ENCODE data around the gene MYBBP1A.

MYBBP1A gene

DNA sequence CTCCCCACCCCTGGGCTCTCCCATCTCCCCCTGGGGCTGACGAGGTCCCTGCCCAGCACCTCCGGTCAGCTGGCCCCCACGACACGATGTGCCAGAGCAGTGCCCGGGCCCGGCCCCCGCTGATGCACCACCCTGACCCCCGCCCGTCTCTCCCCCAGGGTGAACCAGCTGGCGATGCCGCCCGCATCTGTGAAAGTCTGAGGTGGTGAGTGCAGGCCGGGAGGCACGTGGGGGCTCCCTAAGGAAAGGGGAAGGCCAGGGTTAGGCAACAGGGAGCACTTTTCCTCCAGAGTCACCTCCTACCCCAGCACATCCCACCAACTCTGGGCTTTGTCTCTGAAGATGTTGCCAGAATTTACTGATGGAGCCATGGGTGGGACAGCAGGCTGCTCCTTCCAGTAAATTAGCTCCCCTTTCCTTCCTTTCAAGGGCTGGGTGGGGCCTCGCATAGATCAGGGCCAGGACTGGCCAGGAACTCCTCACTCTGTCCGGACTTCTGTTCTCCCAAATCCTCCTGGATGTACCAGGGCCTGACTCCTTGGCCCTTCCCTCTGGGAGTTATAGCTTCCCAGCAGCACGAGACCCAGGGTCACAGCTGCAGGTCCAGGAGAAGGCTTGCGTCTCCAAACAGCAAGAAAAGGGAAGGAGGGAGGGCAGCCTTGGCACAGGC lies 18.3 kb downstream of the MYBBP1A start:
- no peak for DNase-seq (ENCODE audit: low spot score)

DNA sequence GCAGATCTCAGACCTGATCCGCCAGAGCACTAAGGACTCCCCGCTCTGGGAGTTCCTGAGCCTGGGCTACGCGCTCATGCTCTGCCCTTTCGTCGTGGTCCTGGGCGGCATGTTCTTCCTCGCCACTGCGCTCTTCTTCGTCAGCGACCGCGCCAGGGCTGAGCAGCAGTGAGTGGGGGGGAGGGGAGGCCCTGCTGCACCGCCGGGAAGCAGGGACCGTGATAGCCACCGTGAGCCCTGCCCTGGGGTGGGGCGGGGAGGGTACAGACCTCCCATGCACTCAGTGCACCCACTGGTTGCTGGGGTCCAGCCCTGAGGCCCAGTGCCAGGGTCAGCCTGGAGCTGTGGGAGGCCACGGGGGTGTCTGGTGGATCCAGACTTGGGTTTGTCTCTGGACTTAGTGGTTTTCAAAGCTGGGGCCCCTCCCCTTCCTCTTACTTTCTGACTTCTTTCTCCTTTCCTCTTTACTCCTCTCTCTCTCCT lies 18.9 kb downstream of the MYBBP1A start:
- DNase-seq (ENCODE audit: low spot score) = no peak

DNA sequence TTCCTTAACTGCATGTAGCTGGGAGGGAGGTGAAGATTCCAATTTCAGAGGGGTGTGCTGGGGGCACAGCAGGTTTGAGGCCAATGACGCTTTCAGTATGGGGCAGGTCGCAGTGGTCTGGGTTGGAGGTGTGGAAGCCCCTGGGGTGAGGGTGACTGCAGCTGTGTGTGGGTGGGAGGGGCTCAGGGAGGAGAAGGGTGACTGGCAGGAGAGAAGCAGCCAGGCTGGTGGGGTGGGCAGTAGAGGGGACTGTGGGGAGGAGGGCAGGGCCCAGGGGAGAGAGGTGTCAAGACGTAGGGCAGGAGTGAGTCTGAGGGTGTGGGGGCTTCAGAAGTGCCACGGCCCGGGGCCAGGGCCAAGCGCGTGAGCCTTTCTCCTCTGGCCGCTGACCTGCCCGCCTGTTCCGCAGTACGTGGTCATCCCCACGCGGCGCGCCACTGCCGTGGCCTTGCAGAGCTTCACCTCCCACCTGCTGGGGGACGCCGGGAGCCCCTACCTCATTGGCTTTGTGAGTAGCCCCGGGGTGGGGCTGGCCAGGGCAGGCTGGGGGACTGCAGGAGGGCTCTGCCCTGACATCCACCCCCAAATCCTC lies 19.4 kb downstream of the MYBBP1A start:
- DNase-seq (ENCODE audit: low spot score) = no peak

DNA sequence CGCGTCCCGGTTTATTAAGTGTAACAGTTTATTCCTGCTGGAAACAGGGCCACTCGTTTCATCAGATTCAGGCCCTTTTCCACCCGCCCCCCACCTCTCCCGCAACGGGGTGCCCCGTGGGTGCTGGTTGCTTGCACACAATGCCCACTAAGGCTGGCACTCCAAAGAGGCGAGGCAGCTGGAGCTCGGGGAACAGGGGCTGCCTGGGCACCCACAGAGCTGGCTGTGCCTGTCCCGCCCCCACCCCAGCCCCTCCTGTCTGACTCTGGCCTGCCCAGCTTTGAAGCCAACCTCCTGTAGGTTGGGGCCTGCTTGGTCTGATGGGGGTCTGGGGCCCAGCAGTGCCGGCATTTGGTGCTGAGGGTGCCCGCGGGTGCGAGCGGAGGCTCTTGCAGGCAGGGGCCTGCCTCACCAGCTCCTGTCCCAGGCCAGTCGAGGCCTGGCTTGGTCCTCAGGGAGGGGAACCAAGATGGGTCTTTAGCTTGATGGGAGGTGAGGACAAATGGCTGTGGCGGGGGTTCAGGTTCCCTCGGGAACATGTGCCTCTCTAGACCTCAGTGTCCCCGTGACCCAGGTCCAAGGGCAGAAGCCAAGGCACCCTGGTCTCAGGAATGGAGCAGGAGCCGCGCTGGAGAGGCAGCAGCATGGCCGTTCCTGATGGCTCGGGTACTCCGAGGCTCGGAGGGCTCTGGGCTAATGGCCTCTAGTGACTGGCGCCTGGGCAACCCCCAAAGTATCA lies 20.1 kb downstream of the MYBBP1A start:
- DNase-seq (ENCODE audit: low spot score) = no peak

DNA sequence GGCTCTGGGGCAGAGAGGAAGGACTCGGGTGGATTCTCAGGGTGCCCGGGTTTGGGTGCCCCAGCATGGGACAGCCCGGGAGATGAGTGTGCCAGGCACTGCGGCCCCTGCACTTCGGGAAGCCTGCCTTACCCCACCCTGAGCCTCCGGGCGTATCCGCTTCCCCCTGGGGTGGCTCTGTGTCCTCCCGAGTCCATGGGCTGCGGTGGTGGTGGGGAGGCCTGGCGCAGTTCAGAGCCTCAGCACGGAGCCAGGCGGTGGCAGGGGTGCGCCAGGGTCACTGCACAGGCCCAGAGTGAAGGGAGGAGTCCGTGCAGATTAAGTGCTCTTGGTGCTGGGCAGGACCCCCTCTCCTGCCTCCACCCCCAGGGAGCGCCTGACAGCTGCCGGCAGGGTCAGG lies 20.7 kb downstream of the MYBBP1A start:
- DNase-seq (ENCODE audit: low spot score) = no peak

DNA sequence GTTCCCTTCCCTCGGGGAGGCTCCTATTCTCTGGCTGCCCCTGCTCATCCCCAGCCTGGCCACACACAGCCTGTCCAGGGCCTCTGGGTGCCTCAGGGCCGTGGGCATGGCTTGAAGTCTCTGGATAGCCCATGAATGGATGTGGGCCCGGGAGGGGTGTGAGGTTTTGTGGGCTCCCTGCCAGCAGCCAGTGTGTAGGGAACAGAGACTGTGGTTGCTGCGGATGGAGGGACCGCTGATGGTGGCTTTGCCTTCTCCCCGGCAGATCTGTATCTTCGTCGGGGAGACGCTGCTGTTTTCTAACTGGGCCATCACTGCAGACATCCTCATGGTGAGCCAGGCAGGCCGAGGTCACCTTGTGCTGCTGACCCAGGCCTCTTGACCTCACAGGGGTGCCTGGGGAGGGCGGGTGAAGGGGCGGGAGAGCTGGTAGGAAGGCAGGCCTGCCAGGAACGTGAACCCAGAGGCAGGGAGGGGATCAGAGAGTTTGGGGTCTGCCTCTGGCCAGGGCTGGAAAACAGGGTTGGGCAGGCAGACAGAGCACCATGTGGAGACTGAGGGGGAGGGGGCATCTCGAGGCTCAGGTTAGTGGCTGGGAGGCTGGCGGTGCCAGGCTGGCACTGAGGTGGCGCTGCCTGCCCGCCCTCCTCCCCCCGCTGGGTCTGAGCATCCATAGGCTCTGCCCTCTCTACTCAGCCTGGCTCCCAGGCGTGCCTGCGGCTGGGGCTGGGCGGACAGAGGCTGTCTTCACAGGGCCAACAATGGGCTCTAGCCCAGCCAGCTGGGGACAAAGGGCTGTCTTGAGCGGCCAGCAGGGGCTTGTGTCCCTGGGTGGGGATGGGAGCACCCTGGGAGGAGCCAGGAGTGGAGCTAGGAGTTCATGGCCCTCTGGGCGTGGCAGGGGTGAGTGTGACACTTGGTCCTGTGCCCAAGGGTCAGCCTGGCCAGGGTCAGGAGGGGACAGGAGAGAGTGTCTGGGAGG lies 21.4 kb downstream of the MYBBP1A start:
- DNase-seq (ENCODE audit: low spot score) = no peak

DNA sequence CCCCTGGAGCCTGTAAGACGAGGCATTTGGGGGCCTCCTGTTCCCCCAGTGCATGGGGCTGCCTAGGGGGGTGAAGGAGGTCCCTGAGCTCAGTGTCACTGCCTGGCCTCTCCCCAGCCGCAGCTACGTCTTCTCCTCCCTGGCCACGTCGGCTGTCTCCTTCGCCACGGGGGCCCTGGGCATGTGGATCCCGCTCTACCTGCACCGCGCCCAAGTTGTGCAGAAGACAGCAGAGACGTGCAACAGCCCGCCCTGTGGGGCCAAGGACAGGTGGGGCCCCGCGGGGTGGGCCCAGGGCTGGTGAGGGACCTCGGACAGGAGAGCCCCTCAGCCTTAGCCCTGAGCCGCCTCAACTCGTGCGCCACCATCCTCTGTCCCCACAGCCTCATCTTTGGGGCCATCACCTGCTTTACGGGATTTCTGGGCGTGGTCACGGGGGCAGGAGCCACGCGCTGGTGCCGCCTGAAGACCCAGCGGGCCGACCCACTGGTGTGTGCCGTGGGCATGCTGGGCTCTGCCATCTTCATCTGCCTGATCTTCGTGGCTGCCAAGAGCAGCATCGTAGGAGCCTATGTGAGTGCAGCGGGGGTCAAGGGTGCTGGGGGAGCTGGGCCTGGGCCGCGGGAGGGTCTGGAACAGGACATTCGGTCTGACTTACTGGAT lies 22.2 kb downstream of the MYBBP1A start:
- no peak for DNase-seq (ENCODE audit: low spot score)

DNA sequence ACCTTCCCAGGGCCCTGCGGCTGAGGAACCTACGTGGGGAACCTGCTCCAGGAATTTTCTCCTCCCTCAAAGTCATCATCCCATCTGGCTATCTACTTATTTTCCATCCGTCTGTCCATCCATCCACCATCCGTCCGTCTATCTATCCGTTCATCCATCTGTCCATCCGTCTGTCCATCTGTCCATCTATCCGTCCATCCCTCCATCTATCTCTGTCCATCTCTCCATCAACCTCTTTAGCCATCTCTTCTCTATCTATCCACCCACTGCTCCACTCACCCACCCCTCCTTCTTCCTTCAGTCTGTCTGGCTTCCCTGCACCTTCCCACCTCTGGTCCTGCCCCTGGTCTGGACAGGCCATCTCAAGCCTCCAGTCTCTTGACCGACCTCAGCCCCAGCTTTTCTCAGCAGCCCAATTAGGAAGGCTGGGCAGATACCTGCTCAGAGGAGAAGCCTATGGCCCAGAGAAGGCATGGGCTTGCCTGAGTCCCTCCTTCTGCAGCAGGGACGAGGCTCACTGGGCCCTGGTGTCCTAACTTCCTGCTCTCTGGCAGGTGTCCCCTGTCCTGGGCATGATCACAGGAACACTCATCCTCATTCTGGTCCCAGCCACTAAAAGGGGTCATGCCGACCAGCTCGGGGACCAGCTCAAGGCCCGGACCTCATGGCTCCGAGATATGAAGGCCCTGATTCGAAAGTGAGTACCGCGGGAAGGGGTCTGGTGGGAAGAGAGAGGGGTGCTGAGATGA lies 23.0 kb downstream of the MYBBP1A start:
- no peak for DNase-seq (ENCODE audit: low spot score)

DNA sequence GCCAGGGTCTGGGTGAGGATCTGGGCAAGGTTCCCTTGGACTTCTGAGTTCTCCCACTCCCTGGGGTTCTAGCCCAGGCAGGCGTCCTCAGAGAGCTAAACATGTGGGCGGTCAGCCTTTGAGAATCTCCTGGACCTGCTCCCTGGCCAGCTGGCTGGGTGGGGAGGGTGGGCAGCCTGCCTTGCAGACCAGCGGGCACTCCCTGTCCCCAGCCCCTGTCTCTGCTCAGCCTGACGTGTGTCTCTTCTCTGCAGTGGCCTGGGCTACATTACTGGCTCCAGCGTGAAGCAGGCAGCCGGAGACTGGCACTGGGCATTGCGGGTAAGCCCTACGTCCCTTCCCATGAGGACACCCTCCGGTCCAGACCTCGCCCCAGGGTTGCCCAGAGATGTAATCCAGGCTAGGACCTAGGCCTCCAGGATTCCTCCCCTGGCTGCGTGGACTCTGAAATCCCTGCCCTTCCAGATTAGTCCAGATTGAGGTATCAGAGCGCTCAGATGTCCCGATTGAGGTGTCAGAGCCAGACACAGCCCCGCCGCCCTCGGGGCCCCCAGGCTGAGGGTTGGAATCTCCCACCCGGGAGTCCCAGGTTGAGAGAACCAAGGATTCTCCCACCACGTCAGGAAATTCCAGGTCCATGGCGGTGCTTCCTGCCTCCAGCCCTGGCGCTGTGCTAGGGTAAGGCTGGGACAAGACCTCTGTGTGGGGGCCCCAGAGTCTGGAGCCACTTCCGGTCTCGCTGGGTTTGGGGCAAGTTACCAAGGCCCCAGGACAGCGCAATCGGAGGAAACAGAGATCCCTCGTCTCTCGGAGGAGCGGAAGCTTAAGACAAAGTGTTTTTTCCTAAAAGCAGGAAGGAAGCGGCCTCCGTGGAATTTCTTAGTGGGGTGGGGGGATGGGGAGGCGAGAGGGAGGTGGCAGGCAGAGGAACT lies 24.1 kb downstream of the MYBBP1A start:
- DNase-seq (ENCODE audit: low spot score) = no peak

DNA sequence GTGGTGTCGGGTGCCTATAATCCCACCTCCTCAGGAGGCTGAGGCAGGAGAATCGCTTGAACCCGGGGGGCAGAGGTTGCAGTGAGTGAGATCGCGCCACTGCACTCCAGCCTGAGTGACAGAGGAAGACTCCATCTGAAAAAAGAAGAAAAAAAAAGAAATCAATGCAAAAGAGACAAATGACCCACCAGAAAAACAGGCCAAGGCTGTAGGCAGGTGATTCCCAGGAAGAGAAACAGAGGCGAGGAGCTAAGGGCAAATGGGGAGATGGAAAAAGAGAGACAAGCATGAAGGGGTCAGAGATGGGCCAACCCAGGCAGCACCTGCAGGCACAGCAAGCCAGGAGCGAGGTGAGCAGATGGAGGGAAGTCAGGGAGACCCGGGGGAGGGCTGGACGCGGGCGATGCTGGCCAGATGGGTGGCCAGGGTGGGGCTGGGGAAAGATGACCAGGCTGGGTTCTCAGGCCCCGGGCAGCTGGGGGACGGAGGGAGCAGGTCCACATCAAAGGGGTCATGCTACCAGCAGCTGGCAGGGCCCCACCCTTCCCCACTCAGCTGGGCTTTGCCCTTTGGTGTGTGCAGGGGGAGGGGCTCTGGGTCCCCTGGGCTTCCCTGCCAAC lies 25.5 kb downstream of the MYBBP1A start:
- no peak for DNase-seq (ENCODE audit: low spot score)

DNA sequence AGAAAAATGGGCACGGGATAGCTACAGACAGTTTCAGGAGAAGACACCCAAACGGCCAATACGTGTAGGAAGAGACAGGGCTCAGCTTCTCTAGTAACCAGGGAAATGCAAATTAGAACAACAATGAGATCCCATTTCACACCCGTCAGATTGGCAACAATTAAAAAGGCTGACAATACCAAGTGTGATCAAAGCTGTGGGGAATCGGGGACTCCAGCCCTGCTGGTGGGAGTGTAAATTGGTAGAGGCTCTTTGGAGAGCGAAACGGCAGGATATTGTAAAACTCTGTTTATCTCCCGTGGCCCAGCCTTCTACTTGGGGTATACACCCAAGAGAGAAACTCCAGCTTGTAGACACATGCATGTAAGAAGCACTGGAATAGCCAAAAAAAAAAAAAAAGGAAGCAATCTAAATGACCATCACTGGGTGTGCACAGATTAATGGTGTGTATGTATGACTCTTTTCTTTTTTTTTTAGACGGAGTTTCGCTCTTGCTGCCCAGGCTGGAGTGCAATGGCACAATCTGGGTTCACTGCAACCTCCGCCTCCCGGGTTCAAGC lies 27.5 kb downstream of the MYBBP1A start:
- DNase-seq (ENCODE audit: low spot score) = no peak

DNA sequence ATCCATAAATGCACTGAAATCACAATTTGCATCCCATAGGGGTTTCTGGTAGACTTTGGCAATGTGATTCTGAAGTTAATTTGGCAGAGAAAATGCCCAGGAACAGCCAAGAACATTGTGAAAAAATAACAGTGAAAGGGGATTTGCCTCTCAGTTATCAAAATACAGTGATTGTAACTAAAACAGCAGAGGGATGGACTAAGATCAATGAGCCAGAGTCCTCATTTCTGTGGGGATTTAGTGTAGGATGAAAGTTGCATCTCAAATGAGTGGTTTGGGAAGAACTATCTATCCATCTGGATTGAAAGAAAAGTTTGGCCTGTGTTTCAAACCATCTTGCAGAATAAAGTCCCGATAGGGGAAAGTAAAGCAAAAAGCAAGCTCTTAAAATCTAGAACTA lies 28.1 kb downstream of the MYBBP1A start:
- no peak for DNase-seq (ENCODE audit: low spot score)

DNA sequence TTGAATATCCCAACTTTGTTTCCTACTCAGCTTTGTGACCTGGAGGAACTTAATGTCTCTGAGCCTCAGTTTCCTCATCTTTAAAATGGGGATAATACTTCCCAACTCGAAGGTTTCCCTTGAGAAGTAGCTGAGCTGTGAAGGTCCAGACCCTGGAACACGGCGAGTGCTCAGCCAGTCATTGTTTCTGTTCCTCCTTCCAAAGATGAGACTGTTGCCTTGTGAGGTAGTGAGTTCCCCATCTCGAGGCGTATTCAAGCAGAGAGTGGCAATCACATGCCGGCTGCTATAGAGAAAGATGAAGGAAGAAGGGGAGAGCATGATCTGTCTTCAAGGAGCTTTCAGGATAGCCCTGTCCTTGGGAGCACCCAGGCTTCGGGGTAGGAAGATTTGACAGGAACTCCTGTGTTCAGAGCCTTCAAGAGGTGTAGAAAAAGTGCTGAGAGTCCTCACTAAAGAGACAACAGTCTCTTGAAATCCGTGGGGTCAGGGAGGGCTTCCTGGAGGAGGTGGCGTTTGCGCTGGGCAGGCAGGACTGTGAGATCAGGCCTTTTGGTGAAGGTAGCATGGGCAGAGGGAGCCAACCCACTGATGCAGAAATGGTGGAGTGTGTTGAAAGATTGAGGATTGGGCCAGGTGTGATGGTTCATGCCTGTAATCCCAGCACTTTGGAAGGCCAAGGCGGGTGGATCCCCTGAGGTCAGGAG lies 29.3 kb downstream of the MYBBP1A start:
- no peak for DNase-seq (ENCODE audit: low spot score)

DNA sequence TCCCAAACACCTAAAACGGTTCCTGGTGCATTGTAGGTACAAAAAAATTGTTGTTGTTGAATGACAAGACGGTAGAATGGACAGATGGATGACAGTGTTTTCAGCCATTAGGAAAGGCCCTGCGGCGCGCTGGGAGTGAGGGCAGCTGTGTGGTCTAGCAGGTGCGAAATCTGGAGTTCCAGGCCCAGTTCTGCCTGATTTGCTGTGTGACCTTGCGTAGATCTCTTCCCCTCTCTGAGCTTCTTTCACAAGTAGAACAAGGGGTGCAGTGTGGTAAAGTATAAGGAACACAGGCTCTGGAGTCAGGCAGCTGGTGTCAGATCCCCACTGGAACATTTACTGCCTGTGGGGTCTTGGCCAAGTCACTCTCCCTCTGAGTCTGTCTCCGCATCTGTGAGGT lies 31.2 kb downstream of the MYBBP1A start:
- DNase-seq (ENCODE audit: low spot score) = no peak

DNA sequence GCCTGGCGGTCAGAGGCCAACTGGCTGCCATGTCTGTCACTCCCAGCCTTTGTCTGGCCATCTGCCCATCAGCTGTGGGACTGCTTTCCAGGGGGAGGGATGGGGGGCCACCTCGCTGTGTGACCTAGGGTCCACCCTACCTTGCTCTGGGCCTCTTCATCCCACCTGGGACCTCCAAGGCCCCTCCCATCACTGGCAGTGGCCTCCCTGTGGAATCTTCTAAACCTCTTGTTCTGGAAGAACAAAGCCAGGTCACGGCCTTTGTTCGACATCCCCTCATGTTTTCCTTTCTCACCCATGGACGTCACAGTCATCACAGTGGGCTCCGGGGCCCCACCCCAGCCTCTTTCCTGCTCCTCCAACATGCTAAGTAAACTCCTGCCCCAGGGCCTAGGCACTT lies 32.5 kb downstream of the MYBBP1A start:
- no peak for DNase-seq (ENCODE audit: low spot score)

DNA sequence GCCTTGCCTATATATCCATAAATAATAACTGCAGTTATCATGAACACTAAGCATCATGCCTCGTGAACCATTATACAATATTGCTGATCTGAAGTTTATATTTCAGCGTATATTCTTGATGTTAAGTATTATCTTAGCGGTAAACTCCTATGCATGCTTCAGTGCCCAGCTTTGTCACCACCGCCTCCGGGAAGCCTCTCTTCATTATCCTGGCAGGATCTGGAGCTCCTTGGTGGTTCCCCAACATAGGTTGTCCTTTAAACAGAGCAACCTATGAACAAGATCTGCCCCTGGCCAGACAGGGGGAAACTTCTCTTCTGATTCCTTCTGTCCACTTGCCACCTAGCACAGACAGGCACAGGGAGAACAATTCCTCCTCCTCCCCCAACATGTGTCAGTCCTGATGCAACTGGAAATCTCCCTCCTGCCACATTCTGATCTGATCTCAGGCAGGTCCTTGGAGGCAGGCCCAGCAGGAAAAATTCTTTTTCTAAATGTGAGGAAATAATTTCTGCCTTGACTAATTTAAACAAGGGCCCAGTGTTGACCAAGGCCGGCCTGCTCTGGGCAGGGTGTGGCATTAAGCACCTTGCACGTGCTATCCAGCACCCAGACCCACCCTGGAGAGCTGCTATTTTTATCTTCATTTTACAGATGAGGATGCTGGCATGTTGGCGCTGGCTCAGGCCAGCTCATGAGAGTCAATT lies 34.1 kb downstream of the MYBBP1A start:
- DNase-seq (ENCODE audit: low spot score) = no peak

DNA sequence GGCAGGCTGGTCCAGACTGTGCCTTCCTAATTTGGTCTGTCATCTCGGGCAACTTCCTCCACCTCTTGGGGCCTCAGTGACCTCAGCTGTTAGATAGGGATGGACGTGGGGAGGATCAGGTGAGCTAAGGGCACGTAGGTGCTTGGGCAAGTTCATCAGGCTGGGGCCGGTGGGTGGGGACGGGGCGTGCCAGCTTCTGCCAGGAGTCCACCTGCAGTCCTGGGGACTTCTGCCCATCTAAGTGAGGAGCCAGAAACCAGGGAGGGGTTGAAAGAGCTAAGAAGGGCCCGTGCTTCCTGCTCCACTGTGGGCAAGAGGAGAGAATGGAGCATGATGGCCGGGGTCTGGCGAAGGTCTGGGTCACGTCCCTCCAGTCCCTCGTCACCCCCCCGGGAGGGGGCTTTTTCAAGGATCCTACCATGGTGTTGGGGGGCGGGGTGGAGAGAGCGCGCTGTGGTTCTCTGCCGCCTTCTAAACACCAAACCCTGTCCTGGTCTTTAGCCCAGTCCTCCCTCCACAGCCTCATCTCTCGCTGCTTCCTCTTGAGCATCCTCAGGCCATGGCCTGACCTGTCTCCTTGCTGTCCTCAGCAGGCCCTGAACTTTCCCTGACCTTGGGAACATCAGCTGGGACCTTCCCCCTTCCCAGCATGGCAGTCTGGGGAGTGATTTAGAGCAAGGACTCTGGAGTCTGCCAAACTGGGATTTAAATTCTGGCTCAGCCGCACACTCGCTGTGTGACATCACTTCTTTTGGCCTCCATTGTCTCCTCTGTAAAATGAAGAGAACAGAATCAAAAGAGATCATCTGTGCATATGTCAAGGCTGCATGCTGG lies 34.9 kb downstream of the MYBBP1A start:
- DNase-seq (ENCODE audit: low spot score) = no peak
